GM19395 (cell line): ENCODE data around the gene HSF5.
"Not testable (repeated sequence)": the region's sequence is repeated elsewhere in the genome, so short reads cannot be mapped to it uniquely, and the experiment has no call there.

Experiments
- ATAC-seq: cut with Tn5 transposase; IDR thresholded peaks from one replicate; pipeline ENCODE4 v1.9.1; 2021; ENCODE audit warnings: mild to moderate bottlenecking, moderate library complexity; ENCODE audit not compliant: unreplicated experiment

Gene HSF5

GRCh38 chr17:58484600-58484999 is 3.6 kb downstream of the HSF5 start:
- no peak for ATAC-seq

DNA sequence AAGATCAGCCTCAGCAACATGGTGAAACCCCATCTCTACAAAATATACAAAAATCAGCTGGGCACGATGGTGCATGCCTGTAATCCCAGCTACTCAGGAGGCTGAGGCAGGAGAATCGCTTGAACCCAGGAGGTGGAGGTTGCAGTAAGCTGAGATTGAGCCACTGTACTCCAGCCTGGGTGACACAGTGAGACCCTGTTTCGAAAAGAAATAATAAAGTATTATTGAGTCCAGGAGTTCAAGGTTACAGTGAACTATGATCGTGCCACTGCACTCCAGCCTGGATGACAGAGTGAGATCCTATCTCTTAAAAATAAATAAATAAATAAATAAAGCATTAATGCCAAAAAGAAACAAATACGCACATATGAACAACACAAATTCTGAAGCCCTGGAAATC is 6.4 kb downstream of the HSF5 start:
- ATAC-seq = not testable (repeated sequence)

- no peak for ATAC-seq
Measured at GRCh38 chr17:58480090-58480489, 8.1 kb downstream of the HSF5 start.

DNA sequence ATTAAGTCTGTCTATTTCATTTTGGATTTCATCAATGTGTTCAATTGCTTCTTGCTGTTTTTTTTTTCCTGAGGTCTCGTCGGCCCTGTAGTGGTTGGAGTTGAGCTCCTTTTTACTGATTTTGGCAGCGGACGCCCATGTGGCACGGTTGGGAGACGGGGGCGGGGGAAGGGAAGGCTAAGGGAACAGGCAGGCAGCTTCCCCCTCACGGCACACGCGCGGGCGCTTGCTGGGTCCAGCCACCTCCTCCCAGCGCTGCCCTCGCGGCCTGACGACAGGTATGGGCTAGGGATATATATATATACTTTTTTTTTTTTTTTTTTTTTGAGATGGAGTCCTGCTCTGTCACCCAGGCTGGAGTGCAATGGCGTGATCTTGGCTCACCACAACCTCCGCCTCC is 11.4 kb downstream of the HSF5 start:
- no peak for ATAC-seq

DNA sequence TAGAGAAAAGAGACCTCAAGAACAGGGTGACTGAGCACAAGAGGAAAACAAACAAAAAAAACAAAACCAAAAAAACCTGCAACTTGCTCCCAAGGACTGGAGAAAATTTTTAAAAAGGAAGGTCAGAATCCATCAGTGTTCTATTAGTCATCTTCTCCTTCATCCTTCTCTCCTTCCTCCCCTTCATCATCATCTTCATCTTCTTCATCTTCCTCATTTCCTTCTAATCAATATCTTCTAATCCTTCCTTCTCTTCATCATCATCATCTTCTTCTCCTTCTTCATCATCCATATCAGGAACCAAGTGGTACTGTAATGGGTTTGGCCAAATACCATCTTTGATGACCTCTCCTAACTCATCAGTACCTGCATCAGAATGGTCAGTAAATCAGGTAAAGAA is 12.2 kb downstream of the HSF5 start:
- no peak for ATAC-seq

DNA sequence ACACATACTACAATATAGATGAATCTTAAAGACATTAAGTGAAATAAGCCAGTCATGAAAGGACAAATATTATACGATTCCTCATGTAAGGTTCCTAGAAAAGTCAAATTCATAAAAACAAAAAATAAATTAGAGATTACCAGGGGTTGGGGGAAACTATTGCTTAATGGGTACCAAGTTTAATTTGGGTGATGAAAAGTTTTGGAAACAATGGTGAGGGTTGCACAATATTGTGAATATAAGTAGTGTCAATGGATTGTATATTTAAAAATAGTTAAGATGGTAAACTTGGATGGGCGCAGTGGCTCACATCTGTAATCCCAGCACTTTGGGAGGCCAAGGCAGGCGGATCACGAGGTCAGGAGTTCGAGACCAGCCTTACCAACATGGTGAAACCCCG is 17.9 kb downstream of the HSF5 start:
- ATAC-seq = no peak

DNA sequence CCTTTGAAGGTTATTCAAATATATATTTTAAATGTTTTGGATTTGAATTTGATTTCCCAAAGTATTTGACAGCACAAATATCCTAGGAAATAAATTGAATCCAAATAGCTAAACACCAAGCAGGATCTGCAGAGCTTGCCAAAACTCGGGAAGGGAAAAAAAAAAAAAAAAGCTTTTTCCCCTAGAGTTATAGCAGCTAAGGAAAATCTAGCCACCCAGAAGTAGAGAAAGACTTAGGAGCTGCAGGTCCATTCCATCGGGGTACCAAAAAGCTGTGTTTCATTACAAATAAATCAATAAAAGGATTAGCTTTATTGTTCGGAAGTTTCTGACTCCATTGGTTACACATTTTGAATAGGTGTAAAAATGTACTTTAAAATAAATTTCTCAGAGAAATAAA is 19.3 kb downstream of the HSF5 start:
- ATAC-seq = no peak

DNA sequence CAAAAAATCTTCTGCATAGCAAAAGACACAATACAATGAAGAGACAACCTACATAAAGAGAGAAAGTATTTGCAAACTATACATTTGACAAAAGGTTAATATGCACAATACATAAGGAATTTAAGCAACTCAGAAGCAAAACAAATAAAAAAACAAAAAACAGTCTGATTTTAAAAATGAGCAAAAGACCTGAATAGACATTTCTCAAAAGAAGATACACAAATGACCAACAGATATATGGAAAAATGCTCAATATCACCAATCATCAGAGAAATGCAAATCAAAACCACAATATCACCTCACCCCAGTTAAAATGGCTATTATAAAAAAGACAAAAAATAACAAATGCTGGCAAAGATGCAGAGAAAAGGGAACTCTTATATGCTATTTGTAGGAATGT is 32.7 kb downstream of the HSF5 start:
- ATAC-seq = no peak

DNA sequence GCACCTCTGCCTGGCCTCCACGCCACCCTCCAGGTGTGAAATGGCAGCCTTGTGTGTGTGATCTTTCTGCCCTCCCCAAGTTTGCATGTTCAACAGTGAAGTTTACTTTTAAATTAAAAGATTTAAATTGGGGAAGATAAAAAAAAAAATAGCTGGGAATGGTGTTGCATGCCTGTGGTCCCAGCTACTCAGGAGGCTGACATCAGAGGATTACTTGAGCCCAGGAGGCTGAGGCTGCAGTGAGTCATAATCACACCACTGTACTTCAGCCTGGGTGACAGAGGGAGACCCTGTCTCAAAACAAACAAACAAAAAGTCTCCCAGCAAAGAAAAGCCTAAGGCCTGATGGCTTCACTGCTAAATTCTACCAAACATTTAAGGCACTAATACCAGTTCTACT is 35.5 kb downstream of the HSF5 start:
- ATAC-seq = no peak

- ATAC-seq = no peak
Measured at GRCh38 chr17:58447039-58447975, 40.9 kb downstream of the HSF5 start.

DNA sequence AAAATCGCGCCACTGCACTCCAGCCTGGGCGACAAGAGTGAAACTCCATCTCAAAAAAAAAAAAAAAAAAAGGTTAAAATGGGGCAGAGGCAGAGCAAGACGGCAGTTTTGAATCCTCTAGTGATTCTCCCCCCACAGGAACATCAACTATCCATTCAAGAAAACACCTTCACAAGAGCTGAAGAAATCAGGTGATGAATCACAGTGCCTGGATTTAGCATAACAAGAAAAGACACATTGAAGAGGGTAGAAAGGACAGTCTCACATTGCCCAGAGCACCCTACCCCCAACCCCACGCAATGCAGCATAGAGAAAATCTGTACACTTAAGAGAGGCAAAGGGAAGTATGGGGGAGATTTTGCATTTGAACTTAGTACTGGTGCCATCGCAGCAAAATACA is 42.1 kb downstream of the HSF5 start:
- no peak for ATAC-seq

GRCh38 chr17:58436805-58437239 is 51.4 kb downstream of the HSF5 start:
- ATAC-seq = no peak

DNA sequence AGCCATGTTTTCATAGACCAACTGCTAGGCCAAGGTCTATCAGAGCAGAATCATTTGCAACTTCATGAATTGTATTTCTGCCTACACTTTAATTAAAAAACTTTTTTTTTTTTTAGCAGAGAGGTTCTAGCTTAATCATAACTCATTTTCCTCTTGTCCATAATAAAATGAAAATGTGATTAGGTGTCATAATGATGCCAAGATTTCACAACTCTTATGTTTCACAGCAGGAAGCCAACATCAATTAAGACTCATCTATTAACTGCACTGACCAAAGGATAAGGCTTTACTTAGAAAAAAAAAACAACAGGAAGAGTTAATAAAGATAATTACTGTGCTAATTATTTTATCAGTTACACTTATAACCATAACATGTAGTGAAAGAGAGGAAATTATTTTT is 52.0 kb downstream of the HSF5 start:
- no peak for ATAC-seq

DNA sequence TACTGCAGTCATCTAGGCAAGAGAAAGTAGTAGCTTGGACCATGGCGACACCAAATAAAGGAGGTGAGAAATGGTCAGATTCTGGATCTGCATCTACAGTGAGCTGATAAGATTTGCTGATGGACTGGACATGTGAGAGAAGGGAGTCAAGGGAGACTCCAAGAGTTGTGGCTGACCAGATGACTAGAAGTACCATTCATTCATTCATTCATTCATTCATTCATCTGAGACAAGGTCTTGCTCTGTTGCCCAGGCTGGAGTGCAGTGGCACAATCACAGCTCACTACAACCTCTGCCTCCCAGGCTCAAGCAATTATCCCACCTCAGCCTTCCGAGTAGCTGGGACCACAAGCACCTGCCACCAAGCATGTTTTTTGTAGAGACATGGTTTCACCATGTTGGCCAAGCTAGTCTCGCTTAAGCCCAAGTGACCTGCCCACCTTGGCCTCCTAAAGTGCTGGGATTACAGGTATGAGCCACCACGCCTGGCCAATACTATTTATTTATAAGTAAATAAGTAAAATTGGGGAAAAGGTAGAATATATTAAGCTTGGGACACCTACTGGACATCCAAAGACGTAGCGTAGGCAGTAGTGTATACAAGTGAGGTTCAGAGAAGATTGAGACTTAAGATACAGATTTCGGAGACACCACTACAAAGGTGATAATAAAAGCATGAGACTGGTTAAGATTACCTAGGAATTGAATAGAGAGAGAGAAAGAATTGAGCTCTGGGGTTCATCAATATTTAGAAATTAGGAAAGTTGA is 55.2 kb downstream of the HSF5 start:
- ATAC-seq = no peak

GRCh38 chr17:58427807-58428206 is 60.4 kb downstream of the HSF5 start:
- no peak for ATAC-seq

- ATAC-seq = no peak
Measured at GRCh38 chr17:58421711-58422110, 66.5 kb downstream of the HSF5 start.

DNA sequence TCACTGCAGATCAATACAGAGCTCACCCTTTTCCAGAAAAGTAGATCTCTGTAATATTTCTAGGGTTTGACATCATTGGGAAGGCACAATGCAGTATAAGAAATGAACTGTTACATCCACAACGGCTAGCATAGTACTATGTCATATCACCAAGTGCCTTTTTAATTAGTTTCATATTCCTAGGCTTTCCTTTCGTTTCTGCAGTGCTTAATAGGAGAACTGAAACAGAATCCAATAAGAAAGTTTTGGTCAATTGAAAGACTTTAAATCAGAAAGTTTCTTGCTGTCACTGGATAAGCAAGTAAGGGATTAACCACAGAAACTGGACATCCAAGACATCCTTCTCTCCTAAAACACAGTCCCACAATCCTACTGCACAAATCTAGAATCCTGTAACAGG is 67.4 kb downstream of the HSF5 start:
- no peak for ATAC-seq

GRCh38 chr17:58417300-58418092 is 70.7 kb downstream of the HSF5 start, which contains the start of gene RNF43:
RNF43 (minus strand) TSS chr17:58417534; CDS start chr17:58415577, 1,957 bp downstream.
- peak; percentile 93 for ATAC-seq

DNA sequence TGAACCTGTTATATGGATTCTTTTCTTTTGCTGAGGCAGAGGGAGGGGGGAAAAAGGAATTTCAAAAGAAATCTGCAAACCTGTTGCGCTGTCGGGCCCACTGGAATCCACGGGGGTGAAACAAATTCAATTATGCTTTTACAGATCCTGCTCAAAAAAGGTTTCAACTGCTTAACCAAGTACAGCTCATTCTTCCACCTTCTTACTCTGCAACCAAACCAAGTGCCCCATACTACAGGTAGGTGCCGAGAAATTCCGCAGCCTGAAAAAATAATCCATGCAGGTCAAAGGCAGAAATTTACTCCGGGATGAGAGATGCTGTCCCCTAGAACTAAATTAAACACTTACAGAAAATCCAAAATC is 71.3 kb downstream of the HSF5 start:
- ATAC-seq = no peak

DNA sequence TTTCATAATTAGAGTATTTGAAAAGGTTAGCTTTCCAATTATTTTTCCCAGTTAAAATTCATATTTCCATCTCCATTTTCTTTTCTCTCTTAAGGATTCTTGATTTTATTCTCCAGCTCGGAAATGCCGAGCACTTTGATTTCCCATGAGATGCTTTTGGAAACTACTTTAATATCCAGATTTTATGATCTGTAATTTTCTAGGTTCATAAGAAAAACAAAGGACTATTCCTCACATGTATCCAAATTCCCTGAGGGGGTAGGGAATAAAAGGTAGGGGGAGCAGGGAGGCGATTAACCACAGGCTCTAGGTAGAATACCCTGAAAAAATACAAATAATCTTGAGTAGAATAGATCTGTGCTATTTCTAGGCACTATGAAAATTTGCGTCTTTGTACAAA is 71.8 kb downstream of the HSF5 start:
- no peak for ATAC-seq

- ATAC-seq = no peak
Measured at GRCh38 chr17:58415371-58416055, 72.7 kb downstream of the HSF5 start.
